Kidney glomerular epithelial cell (primary cell): ENCODE data around the gene NUPR1.
"Not testable (repeated sequence)": the region's sequence is repeated elsewhere in the genome, so short reads cannot be mapped to it uniquely, and the experiment has no call there.

Experiments used
- DNase-seq: peaks from one replicate; lab custom pipeline; 2025; lab: John Stamatoyannopoulos, UW

Gene NUPR1

DNA sequence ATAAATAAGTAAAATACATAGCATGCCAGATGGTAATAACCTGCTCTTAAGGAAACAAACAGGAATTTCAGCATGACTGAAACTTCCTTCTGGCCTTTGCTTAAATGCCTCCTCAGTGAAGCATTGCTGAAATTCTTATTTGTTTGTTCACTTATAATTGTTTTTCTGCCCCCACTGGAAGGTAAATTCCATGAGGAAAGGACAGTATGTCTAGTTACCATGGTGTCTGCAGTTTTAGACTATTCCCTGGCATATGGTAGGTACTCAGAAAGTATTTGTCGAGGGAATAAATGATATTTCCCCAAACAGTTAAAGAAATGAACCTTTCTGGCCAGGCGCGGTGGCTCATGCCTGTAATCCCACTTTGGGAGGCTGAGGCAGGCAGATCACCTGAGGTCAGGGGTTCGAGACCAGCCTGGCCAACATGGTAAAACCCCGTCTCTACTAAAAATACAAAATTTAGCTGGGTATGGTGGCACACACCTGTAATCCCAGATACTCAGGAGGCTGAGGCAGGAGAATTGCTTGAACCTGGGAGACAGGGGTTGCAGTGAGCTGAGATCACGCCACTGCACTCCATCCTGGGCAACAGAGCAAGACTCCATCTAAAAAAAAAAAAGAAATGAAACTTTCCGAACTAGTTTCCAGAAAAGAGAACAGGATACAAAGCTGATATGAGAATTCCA, 11.5 kb downstream of the NUPR1 start:
- DNase-seq, result not testable (repeated sequence)

DNA sequence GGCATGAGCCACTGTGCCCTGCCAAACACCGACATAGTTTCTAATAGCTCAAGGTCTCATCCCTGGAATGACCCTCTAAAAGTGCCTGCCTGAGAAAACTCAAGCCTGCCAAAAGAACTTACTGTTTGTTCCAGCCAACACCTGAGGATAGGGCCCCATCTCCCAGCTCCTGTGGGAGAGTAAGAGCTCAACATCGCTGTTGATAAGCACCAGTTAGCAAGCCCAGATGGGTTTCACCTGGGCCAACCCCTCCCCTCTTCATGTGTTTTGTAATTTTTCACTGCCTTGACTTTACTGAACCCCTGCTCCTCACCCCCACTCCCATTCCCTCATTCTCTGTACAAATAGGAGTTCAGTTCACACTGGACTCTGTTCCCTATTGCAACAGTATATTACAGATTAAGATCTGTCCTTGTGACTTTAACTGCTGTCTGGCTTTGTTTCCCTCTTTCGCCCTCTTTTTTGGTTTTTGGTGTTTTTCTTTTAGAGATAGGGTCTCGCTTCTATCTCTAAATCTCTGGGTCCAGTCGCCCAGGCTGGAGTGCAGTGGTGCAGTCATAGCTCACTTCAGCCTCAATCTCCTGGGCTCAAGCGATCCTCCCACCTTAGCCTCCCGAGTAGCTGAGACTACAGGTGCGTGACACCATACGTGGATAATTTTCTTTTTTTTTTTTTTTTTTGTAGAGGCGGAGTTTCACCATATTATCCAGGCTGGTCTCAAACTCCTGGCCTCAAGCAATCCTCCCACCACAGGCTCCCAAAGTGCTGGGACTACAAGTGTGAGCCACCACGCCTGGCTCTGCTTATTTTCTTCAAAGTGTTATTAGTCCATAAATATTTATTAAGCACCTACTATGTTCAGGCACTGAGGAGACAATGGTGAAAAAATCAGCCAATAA, 12.3 kb downstream of the NUPR1 start:
- DNase-seq, result no peak

DNA sequence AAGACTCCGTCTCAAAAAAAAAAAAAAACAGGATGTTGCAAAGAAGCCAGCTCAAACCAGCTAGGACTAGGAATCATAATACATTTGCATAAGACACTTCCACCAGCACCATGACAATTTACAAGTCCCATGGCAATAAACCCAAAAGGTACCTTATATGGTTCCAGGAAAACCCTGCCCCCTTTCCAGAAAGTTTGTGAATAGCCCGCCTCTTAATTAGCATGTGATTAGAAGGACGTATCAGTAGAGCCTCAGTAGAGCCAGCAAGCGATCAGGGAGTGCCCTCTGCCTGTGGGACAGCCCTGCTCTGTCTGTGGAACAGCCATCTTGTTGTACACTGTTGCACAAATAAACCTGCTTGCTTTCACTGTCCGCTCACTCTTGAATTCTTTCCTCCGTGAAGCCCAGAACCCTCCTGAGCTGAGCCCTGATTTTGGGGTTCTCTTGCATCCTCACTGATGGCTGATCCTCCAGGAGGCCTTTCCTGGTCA, 14.0 kb downstream of the NUPR1 start:
- DNase-seq, result no peak

DNA sequence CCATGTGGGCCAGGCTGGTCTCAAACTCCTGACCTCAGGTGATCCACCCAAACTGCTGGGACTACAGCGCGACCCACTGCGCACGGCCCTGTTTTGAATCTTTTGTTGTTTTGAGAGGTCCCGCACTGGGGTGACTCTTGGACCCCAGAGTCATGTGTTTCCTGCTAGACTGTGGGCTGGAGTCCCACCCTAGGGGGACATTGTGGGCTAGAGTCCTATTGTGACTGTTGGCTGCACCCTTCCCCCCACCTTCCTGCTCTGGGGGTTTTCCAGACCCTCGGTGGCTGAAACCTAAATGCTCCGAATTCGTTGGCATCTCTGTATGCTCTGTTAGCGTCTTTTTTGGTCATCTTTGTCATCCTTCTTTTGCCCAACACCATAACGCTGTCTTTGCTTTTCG, 16.0 kb downstream of the NUPR1 start:
- no peak for DNase-seq

DNA sequence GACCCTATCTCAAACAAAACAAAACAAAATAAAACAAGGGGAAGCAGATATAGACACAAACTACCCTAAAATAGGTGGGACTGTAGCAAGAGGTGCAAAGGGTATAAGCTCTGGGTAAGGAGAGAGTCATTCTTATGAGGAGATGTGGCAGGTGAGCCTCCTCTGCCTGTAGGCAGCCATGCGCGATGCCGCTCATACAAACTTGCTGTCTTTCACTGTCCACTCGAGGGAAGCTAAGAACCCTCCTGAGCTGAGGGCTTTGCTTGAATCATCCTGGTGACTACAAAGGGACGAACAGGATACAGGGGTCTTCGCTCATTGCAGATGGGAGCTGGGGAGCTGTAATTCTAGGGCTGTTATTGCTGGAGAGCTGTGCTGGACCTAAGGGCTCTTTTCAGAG, 17.3 kb downstream of the NUPR1 start:
- no peak for DNase-seq

DNA sequence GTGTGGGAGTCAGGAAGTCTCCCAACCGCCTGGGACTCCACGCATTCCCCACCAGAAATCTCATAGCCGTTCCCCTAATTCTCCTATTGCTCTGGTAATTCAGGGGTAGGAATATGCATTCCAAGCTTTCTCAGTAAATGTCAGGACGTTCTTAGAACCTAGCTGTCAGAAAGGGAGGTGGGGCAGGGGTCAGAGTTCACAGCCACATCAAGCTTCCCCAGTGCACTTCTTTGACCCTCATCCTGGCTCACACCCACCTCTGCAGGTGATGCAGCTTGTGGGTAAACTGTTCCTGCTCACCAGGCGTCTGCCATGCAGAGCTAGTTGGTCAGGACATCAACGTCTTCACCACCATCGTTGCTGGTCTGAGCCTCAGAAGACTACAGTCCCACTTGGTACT, 18.1 kb downstream of the NUPR1 start:
- DNase-seq, result no peak

DNA sequence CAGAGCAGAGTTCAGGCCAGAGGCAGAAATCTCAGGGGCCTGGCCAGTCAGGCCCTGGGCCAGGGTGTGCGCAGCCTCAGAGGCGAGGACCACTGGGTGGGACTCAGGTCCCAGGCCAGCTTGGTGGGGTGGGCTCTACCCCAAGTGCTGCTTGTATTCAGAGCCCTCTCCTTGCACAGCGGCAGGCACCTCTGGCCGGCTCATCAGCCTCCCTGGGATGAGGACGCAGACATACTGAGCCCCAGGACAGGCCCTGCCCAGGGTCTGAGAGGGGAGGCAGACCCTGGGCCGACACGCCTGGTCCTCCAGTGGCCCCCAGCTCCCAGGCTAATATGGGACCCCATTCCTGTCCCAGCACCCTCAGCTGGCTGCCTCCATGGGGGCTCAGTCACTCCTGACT, 24.5 kb downstream of the NUPR1 start:
- no peak for DNase-seq

DNA sequence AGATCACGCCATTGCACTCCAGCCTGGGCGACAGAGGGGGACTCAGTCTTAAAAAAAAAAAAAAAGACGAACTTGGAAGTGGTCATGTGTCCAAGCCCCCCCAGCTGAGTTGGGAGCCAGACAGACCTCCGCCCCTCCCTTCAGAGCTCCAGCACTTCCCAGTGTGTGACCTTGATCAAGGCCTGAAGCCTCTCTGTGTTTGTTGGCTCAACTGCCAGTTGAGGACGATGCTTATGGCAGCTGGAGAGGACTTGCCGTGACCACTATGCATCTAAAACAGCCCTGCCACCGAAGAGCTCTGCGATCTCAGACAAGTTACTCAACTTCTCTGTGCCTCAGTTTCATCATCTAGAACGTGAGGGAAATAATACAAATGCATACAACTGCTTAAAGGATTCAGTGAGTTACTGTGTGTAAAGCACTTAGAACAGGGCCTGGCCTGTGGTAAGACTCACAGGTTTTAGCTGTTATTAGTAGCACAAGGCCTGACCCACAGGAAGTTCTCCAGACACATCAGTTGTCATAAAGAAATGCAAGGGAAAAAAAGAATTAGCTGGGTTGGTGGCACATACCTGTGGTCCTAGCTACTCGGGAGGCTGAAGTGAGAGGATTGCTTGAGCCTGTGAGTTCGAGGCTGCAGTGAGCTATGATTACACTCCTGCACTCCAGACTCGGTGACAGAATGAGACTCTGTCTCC, 25.1 kb downstream of the NUPR1 start:
- no peak for DNase-seq

DNA sequence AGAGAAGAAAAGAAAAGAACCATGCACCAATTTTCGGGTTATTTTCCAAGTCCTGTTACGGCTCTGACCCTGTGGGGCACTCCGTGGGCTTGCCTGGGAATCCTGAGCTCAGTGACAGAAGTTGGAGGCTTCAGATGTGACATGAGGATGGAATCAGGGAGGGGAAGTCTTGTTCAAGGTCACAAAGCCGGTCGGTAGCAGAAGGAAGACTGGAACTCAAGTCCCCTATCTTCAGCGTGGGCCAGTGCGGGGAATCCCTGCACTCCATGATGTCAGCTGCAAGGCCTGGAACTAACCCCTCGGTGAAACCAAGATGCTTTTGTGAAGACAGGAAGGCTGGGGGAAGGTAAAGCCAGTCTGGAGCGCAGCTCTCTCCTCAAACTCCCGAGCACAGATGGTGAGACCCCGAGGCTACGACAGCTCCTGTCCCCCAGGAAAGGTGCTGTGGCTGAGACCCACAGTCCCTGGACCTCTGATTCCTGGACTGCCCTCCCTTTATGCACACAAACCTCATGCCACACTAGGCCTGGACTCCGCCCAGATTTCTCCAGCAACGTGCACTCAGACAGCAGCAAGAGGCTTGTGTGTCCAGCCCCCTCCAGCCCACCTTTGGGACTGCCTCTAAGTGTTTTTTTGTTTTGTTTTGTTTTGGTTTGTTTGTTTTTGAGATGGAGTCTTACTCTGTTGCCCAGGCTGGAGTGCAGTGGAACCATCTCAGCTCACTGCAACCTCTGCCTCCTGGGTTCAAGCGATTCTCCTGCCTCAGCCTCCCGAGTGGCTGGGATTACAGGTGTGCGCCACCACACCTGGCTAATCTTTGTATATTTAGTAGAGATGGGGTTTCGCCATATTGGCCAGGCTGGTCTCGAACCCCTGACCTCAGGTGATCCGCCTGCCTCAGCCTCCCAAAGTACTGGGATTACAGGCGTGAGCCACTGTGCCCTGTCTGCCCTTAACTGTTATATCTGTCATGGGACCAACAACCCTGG, 26.7 kb downstream of the NUPR1 start:
- no peak for DNase-seq

DNA sequence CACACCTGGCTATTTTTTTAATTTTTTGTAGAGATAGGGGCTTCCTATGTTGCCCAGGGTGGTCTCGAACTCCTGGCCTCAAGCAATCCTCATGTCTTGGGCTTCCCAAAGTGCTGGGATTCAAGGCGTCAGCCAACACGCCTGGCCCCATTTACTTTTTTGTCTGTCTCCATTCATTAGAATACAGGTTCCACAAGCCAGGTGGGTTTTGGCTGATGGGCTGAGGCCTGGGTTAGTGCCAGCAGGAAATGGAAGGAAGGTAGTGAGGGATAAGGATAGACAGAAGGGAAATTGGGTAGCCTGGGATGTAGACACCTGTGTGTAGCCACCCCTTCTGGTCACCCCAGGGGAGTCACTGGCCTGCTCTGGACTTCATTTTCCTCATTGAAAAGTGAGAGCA, 27.7 kb downstream of the NUPR1 start:
- DNase-seq, result no peak

DNA sequence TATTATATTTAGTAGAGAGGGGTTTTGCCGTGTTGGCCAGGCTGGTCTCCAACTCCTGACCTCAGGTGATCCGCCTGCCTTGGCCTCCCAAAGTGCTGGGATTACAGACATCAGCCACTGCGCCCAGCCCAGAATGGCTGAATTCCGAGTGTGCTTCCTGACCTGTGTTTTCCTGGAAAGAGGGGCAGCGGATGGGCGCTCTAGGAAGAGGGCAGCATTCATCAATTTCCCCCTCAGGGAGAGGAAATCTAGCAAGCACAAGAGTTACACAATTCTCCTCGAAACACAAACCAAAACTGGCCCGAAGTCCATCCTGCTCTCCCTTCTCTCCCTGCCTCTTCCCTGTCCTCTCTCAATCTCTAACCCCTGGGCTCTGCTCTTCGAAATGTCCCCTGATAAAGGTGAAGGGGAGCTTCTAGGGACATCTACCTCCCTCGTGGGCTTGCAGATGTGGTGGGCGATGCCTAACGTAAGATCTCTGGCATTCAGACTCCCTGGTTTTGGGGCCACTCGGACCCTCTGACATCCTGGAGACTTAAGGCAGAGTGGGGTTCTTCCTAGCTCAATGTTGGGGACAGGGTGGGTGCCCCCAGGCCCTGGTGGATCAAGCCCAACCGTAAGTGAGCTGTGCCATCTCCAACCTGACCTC, 33.2 kb downstream of the NUPR1 start:
- no peak for DNase-seq

DNA sequence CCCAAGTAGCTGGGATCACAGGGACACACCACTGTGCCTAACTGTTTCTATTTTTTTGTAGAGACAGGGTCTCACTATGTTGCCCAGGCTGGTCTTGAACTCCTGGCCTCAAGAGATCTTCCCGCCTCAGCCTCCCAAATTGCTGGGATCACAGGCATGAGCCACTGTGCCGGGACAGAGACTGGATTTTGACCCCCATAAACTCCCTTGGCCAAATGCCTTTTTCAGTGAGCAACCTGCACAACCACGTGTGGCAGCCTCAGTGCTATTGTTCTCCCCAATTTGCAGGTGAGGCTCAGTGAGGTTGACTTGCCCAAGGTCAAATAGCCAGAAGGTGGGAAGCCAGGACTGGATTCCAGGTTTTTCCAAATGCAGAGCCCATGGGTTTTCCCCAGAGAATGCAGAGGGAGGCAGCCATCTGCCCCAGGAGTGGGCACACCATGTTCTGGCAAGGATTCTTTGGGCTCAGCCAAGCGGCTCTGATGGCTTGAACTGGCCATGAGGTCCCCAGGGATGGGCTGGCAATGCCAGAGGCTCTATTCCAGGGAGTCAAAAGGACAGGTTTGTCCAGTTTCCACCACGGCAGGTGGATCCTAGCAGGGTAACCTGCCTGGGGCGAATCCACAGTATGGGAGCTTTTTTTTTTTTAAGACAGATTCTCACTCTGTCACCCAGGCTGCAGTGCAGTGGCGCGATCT, 33.9 kb downstream of the NUPR1 start:
- DNase-seq, result no peak

DNA sequence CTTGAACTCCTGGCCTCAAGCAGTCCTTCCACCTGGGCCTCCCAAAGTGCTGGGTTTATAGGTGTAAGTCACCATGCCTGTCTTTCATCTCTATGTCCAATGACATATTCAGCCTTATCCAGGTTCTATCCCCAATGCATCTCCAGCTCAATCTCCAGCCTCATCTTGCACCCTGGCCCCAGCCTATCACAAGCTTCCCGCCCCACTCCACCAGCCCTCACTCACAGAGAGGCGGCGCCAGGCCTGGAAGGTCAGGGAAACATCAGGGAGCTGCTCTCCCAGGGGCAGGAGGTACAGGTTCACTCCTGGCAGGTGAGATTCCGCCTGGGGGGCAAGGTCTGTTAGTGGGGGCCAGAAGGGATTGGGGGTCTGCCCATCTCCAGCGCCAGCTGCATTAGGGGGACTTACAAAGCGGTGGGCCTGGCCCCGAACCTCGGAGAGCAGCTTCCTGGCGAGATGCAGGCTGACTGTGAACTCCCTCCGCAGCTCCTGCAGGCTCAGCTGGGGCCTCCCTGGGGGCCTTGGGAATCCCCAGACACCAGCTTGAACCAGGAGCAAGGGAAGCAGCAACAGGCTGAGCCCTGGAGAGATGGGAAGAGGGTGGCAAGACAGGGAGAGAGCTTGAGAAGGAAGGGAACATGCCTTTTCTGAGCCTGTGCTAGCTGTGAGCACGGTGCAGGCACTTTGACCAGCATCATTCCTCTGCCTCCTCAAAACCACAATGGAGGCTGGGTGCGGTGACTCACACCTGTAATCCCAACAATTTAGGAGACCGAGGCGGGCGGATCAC, 35.1 kb downstream of the NUPR1 start:
- DNase-seq, result no peak

DNA sequence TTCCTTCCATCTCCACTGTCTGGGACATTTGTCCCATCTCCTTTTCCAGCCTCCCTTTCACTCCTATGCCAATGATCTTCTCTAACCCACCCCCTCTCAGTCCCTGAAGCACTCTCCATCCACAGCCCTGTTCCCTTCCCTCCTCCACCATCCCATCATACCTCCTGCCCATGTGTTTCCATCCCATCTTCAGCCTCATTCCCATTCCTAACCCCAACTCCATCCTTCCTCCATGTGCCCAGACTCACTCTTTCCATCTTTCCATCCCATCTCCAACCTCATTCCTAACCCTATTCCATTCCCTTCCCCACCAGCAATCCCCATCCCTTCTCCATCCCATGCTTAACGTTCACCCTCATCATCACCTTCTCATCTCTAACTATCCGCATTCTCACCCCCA, 36.5 kb downstream of the NUPR1 start:
- no peak for DNase-seq

DNA sequence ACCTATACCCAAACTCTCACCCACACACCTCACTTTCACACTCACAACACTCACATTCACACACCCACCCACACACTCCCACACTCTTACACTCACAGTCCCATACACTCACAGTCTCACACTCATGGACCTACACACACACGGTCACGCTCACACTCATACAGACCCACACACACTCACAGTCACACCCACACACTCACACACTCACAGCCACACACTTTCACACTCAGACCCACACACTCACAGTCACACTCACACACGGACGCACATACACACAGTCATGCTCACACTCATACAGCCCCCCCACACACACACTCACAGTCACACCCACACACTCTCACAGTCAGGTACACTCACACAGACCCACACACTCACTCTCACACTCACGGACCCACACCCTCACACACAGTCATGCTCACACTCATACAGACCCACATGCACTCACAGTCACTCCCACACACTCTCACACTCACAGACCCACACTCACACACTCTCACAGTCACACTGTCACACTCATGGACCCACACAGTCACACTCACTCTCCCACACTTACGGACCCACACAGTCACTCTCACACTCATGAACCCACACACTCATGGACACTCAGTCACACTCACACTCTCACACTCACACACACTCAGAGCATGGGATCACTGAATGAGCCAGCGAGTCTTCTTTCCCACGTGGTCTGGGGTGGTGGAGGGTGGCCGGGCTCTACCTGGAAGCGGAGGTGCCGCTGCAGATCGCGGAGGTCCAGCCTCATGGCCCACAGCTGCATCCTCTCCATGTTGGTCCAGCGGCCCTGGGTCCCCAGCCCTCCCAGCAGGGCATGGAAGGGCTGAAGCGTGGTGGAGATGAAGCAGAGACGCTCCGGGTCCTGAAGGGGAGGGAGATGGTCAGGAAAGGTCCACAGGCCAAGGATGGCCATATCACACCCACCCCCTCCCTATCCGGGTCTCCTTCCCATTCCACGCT, 37.2 kb downstream of the NUPR1 start:
- no peak for DNase-seq

DNA sequence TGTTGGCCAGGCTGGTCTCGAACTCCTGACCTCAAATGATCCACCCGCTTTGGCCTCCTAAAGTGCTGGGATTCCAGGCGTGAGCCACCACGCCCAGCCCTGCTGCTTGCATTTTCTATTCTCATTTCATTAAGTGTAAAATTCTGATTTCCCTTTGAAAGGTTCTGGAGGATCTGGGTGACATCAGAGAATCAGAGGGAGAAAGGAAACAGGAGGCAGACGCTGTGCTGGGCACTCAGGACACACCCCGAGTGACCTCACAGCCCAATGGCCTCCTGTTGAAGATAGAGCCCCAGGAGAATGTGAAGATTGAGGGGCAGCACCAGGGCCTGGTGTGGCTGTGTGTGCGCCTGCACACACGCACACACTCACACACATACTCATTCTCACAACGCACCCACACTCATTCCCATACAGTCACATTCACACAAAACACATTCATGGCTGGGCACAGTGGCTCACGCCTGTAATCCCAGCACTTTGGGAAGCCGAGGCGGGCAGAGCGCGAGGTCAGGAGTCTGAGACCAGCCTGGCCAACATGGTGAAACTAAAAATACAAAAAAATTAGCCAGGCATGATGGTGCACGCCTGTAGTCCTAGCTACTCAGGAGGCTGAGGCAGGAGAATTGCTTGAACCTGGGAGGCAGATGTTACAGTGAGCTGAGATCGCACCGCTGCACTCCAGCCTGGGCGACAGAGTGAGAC, 38.1 kb downstream of the NUPR1 start:
- DNase-seq, result not testable (repeated sequence)

DNA sequence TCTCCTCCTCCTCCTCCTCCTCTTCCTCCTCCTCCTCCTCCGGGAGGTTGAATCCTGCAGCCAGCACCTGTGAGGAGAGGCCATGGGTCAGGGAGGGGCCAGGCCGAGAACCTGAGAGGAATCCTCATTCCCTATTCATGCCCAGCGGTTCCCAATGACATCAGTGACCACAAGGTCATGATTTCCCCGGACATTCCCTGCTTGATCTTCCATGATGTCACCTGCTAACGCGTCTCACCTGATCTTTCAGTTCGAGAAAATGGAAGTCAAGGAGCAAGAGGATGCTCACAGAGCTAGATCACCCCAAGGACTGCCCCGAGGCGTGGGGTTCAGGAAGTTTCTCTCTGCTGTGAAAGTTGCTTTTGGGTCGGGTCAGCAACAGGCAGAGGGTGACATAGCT, 38.9 kb downstream of the NUPR1 start:
- peak; percentile 6 for DNase-seq
